Measurements from ENCODE around the gene SUCLG2. TPM values are rescaled to one million over a fixed set of nuclear protein-coding genes. Genes with fewer than 3 reads are reported as not detected.
"Not testable (repeated sequence)": the region's sequence is repeated elsewhere in the genome, so short reads cannot be mapped to it uniquely, and the experiment has no call there.

SUCLG2 gene
- total RNA-seq, 3 donors from 2014 or later: 28.3 to 38.2 (median 29.7) TPM

DNA sequence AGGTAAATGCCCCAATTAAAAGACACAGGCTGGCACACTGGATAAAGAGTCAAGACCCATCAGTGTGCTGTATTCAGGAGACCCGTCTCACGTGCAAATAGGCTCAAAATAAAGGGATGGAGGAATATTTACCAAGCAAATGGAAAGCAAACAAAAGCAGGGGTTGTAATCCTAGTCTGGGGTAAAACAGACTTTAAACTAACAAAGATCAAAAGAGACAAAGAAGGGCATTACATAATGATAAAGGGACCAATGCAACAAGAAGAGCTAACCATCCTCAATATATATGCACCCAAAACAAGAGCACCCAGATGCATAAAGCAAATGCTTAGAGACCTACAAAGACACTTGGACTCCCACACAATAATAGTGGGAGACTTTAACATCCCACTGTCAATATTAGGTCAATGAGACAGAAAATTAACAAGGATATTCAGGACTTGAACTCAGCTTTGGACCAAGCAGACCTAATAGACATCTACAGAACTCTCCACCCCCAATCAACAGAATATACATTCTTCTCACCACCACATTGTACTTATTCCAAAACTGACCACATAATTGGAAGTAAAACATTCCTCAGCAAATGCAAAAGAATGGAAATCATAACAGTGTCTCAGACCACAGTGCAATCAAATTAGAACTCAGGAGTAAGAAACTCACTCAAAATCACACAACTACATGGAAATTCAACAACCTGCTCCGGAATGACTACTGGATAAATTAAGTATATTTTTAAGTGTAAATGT lies 111.7 kb downstream of the SUCLG2 start:
- not testable (repeated sequence) for H3K27me3 Mint-ChIP-seq (ENCODE audit: low read depth); H3K4me3 Mint-ChIP-seq; H3K9me3 Mint-ChIP-seq; DNase-seq; ATAC-seq
- Mint-ChIP-seq H3K4me1 (ENCODE audit: low read depth) (peaks cover 19% of the 10 kb centered on the region), H3K36me3 (ENCODE audit: insufficient read depth) (peaks cover 39% of the 10 kb centered on the region)

DNA sequence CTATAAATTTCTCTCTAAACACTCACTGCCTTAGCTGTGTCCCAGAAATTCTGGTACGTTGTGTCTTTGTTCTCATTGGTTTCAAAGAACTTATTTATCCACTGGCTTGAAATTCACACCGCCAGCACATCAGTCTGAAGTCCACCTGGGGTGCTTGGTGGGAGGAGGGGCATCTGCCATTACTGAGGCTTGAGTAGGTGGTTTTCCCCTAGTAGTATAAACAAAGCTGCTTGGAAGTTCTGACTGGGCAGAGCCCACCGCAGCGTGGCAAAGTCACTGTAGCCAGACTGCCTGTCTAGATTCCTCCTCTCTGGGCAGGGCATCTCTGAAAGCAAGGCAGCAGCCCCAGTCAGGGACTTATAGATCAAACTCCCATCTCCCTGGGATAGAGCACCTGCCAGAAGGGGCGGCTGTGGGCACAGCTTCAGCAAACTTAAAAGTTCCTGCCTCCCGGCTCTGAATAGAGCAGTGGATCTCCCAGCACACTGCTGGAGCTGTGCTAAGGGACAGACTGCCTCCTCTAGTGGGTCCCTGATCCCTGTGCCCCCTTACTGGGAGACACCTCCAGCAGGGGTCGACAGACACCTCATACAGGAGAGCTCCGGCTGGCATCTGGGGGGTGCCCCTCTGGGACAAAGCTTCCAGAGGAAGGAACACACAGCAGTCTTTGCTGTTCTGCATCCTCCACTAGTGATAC lies 114.1 kb downstream of the SUCLG2 start:
- peaks cover 36% of the 10 kb centered on the region for H3K36me3 Mint-ChIP-seq (ENCODE audit: insufficient read depth)
- peaks cover 8% of the 10 kb centered on the region for H3K9me3 Mint-ChIP-seq

DNA sequence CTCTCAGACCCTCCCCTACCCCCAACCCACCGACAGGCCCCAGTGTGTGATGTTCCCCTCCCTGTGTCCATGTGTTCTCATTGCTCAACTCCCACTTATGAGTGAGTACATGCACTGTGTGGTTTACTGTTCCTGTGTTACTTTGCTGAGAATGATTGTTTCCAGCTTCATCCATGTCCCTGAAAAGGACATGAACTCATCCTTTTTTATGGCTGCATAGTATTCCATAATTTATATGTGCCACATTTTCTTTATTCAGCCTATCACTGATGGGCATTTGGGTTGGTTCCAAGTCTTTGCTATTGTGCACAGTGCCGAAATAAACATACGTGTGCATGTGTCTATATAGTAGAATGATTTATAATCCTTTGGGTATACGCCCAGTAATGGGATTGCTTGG lies 117.2 kb downstream of the SUCLG2 start:
- Mint-ChIP-seq H3K4me1 (ENCODE audit: low read depth) (peaks cover 24% of the 10 kb centered on the region), H3K36me3 (ENCODE audit: insufficient read depth) (peaks cover 29% of the 10 kb centered on the region)
- not testable (repeated sequence) for H3K27me3 Mint-ChIP-seq (ENCODE audit: low read depth); ATAC-seq; DNase-seq; H3K4me3 Mint-ChIP-seq; H3K9me3 Mint-ChIP-seq

More for the DNA sequence above, 114.1 kb downstream of the SUCLG2 start:
- H3K4me3 Mint-ChIP-seq: no peak overlapping the region
- no peaks in the 10 kb centered on the region for H3K27me3 Mint-ChIP-seq (ENCODE audit: low read depth)
- DNase-seq: no peak
- no peak for ATAC-seq
- H3K4me1 Mint-ChIP-seq (ENCODE audit: low read depth): peaks cover 15% of the 10 kb centered on the region

DNA sequence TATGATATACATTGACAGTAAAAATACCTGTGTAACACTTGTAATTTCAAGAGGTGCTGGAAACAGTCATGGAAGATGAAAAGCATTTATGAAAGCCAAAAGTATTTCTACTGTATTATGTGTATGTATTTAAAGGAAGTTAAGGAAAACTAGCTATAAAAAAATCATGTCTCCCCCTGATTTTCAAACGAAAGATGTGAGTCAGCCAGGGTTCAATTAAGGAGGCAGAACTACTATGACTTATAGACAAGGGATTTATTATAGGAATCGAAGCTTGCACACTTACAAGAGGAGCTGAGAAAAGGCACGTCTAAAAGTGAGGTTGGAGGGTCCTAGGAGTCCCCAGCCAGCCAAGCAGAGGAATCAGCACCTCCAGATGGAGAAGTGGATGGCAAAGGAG lies 119.4 kb downstream of the SUCLG2 start:
- no peak overlapping the region for H3K4me3 Mint-ChIP-seq

DNA sequence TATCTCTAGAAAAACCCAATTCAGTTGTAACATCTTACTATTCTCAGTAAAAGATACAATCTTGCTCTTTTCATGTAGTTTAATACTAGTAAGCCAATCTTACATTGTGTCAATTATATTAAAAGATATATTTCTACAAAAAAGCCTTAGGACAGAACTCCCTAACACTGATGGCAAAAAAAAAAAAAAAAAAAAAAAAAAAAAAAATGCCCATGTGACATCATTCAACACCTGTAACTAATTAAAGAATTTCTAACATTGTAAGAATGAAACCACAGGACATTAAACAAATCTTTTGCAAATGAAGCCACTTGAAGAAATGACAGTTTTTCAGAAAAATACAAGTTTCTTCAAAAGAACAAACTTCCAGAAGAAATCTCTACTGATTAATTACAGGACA lies 119.8 kb downstream of the SUCLG2 start:
- no peaks in the 10 kb centered on the region for H3K27me3 Mint-ChIP-seq (ENCODE audit: low read depth)
- peaks cover 26% of the 10 kb centered on the region for H3K4me1 Mint-ChIP-seq (ENCODE audit: low read depth)
- H3K9me3 Mint-ChIP-seq: peaks cover 5% of the 10 kb centered on the region
- no peak for ATAC-seq
- DNase-seq: no peak
- H3K4me3 Mint-ChIP-seq: no peak overlapping the region
- H3K36me3 Mint-ChIP-seq (ENCODE audit: insufficient read depth): peaks cover 13% of the 10 kb centered on the region

More for the DNA sequence above, 119.4 kb downstream of the SUCLG2 start:
- ATAC-seq (no peak), DNase-seq (no peak)
- H3K4me1 Mint-ChIP-seq (ENCODE audit: low read depth): peaks cover 26% of the 10 kb centered on the region
- H3K27me3 Mint-ChIP-seq (ENCODE audit: low read depth): no peaks in the 10 kb centered on the region
- H3K36me3 Mint-ChIP-seq (ENCODE audit: insufficient read depth): peaks cover 15% of the 10 kb centered on the region
- H3K9me3 Mint-ChIP-seq: peaks cover 5% of the 10 kb centered on the region

DNA sequence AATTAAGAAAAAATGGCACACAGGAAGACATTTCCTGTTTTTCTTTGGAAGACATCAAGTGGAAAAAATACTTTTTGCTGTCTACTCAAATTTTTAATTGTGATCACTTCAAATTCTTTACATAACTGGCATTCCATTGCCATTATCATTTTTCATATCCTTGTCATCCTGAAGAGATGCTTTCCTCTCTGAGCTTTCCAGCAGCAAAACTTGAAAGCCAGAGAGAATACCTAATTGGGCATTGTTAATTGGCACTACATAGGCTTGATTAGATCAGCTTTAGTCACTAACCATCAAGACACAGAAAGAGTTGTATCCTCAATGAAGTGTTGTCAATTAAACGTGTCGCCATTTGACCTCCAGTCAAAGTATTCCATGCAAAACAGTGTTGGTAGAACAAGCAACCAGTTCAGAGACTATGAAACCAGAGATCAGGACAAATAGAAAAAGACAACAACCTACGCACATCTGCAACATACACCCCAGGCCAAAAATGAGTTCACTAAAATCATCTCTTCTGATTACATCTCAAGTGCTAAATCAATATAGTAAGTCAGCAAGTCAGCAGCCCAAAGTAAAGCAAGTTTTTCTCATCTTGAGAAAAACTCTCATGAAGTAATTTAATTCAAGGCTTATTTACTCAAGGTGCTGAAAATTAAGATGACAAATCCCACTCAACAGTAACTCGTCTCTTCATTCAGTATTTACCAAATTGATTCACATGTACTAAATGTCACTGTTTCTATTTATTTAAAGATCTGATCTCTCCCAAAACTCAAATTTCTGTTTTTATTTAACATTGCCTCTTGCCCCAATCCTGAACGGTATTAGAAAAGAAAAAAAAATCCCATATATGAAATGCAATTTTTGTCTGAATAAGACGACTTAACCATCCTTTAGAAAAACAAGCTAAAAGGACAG lies 123.0 kb downstream of the SUCLG2 start:
- ATAC-seq (no peak), DNase-seq (no peak)
- Mint-ChIP-seq H3K9me3 (no peaks in the 10 kb centered on the region), H3K36me3 (ENCODE audit: insufficient read depth) (peaks cover 36% of the 10 kb centered on the region), H3K4me1 (ENCODE audit: low read depth) (peaks cover 28% of the 10 kb centered on the region), H3K27me3 (ENCODE audit: low read depth) (no peaks in the 10 kb centered on the region), H3K4me3 (no peak overlapping the region)

DNA sequence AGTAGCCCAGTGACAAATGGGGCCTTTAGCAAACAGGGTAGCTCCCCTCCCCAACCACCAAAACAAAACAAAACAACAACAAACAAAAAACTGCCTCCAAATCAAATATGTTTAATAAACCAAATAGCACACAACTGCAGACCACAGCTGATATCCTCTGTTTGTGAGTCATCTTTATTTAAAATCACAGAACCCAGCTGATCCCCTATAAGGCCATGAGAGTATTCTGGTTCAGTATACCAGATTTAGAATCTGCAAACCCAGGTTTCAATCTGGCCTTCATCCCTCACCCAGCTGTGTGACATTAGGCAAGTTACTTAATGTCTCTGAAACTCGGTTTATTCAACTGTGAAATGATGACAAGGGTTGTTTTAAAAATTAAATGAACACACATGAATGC lies 124.5 kb downstream of the SUCLG2 start:
- Mint-ChIP-seq H3K27me3 (ENCODE audit: low read depth) (no peaks in the 10 kb centered on the region), H3K9me3 (no peaks in the 10 kb centered on the region), H3K4me3 (no peak overlapping the region), H3K4me1 (ENCODE audit: low read depth) (peaks cover 20% of the 10 kb centered on the region), H3K36me3 (ENCODE audit: insufficient read depth) (peaks cover 41% of the 10 kb centered on the region)
- DNase-seq (no peak), ATAC-seq (no peak)

DNA sequence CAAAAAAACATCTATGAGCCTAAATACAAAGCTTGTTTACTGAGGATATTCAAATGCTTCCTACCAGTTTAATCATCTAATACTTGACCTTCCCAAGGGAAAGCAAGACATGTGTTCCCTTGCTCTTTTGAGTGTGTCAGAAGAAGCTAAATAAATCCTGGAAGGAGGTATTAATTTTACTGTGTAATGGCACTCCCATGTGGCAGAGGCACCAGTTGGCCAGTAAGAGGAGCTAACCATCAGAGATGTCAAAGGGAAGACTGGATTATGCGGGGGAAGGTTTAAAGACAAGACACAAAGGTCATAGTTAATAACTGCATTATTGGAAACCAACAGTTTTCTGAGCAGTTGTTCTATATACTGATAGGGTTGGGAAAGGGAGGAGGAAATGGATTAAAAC lies 125.1 kb downstream of the SUCLG2 start:
- no peaks in the 10 kb centered on the region for H3K9me3 Mint-ChIP-seq

DNA sequence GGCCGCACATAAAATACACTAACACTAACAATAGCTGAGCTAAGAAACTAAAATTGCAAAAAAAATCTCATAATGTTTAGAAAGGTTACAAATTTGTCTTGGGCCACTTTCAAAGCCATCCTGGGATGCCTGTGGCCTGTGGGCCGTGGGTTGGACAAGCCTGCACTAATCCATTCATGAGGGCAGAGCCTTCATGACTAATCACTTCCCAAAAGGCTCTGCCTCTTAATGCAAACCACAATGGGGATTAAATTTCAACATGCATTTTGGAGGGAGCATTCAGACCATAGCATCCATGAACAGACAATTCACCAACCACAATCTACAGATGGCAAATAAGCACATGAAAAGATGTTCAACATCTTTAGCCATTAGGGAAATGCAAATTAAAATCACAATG lies 128.2 kb downstream of the SUCLG2 start:
- ATAC-seq: no peak
- no peaks in the 10 kb centered on the region for H3K9me3 Mint-ChIP-seq
- no peaks in the 10 kb centered on the region for H3K27me3 Mint-ChIP-seq (ENCODE audit: low read depth)
- H3K4me1 Mint-ChIP-seq (ENCODE audit: low read depth): peaks cover 6% of the 10 kb centered on the region
- no peak for DNase-seq
- H3K4me3 Mint-ChIP-seq: no peak overlapping the region
- peaks cover 46% of the 10 kb centered on the region for H3K36me3 Mint-ChIP-seq (ENCODE audit: insufficient read depth)

More for the DNA sequence above, 125.1 kb downstream of the SUCLG2 start:
- Mint-ChIP-seq H3K36me3 (ENCODE audit: insufficient read depth) (peaks cover 44% of the 10 kb centered on the region), H3K4me1 (ENCODE audit: low read depth) (peaks cover 18% of the 10 kb centered on the region), H3K27me3 (ENCODE audit: low read depth) (no peaks in the 10 kb centered on the region), H3K4me3 (no peak overlapping the region)
- ATAC-seq: no peak
- no peak for DNase-seq

DNA sequence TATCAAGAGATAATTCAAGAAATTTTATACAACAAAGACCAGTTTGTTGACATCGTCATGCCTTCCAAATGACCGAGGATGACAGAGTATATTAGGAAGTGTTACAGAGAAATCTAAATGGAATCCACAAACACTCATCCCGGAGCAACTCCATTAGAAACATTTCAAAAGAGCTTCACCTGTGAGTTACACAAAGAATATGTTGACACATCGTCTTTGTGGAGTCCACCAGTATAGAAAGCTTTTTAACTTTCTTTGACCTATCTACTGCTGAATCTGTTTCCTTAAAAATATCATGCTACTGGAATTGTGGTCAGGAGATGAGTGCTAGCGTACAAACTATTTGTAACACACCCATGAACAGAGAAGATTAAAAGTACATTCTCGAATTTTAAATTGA lies 130.4 kb downstream of the SUCLG2 start:
- H3K36me3 Mint-ChIP-seq (ENCODE audit: insufficient read depth): peaks cover 45% of the 10 kb centered on the region
- no peaks in the 10 kb centered on the region for H3K4me1 Mint-ChIP-seq (ENCODE audit: low read depth)
- no peaks in the 10 kb centered on the region for H3K27me3 Mint-ChIP-seq (ENCODE audit: low read depth)
- no peaks in the 10 kb centered on the region for H3K9me3 Mint-ChIP-seq
- ATAC-seq: no peak
- DNase-seq: no peak
- no peak overlapping the region for H3K4me3 Mint-ChIP-seq

DNA sequence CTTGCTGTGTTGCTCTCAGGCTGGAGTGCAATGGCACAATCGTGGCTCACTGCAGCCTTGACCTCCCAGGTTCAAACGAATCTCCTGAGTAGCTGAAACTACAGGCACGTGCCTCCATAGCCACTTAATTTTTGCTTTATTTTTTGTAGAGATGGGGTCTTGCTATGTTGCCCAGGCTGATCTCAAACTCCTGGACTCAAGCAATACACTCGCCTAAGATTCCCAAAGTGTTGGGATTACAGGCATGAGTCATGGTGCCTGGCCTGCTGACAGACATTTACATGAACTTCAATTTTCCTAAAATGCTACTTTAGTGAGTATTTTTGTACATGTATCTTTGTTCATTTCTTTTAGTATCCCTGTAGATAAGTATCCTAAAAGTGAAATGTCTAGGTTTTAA lies 132.3 kb downstream of the SUCLG2 start:
- DNase-seq (no peak), ATAC-seq (no peak)
- no peaks in the 10 kb centered on the region for H3K9me3 Mint-ChIP-seq
- no peaks in the 10 kb centered on the region for H3K27me3 Mint-ChIP-seq (ENCODE audit: low read depth)
- no peaks in the 10 kb centered on the region for H3K4me1 Mint-ChIP-seq (ENCODE audit: low read depth)
- H3K36me3 Mint-ChIP-seq (ENCODE audit: insufficient read depth): peaks cover 31% of the 10 kb centered on the region
- no peak overlapping the region for H3K4me3 Mint-ChIP-seq

DNA sequence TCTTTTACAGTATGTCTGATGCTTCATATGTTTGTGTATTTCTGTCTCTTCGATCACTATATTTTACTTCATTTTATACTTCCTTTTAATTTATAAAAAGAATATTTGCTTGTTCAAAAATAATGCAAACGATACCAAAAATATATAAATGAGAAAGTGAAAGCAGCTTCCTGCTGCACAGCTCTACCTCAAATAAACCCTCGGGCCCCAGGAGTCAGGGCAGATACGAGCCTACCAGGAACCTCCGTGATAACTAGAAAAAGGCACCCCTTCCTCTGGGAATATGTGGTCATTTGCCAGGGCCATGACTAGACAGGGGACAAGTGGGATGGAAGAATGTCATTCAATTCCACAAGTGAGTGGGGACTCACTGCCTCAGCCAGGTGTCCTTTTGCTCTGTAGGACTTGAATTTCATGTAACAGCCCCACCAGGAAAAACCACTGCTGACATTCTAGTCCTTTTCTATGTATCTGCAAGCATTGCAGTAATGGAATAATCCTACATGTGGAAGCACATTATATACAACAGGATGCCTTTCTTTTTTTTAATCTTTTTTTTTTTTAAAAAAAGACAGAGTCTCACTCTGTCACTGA lies 133.3 kb downstream of the SUCLG2 start:
- peaks cover 28% of the 10 kb centered on the region for H3K36me3 Mint-ChIP-seq (ENCODE audit: insufficient read depth)
- no peaks in the 10 kb centered on the region for H3K9me3 Mint-ChIP-seq
- no peak for ATAC-seq
- no peak for DNase-seq
- no peaks in the 10 kb centered on the region for H3K4me1 Mint-ChIP-seq (ENCODE audit: low read depth)
- H3K27me3 Mint-ChIP-seq (ENCODE audit: low read depth): no peaks in the 10 kb centered on the region
- no peak overlapping the region for H3K4me3 Mint-ChIP-seq

DNA sequence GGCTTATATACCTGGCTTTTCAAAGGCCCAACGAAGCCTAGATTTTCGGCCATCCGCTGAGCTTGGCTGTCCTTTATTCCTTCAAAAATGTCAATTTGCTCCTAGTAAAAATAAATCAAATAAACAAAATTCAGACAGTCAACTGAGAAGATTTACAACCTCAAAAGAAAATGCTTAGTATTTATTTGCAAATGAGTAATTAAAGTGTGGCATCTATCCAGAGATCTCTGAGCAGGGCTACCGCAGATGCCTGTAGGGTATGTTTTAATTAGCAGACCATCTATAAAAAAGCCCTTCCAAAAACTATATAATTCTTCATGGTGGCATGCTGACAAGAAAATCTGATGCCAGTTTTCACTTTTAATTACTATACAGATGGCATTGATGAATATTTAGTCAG lies 136.2 kb downstream of the SUCLG2 start:
- ATAC-seq: no peak
- H3K27me3 Mint-ChIP-seq (ENCODE audit: low read depth): no peaks in the 10 kb centered on the region
- H3K4me3 Mint-ChIP-seq: no peak overlapping the region
- no peaks in the 10 kb centered on the region for H3K9me3 Mint-ChIP-seq
- H3K36me3 Mint-ChIP-seq (ENCODE audit: insufficient read depth): peaks cover 32% of the 10 kb centered on the region
- DNase-seq: no peak
- no peaks in the 10 kb centered on the region for H3K4me1 Mint-ChIP-seq (ENCODE audit: low read depth)

DNA sequence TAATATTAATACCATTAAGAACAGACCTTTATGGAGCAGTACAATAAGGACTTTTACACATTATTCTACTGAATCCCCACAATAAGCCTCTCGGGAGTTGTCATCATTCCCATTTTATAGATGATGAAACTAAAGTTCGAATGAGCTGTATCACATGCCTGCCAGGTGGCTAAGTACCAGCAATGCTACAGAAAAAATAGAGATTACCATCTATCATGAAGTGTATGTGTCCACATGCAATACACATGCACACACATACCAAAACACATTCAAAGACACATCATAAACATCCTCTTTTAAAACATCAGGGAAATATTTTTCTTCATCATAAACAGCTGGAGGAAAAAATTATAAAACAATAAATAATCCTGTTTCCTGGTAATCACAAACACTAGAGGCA lies 136.6 kb downstream of the SUCLG2 start:
- ATAC-seq: no peak
- no peaks in the 10 kb centered on the region for H3K9me3 Mint-ChIP-seq
- H3K4me1 Mint-ChIP-seq (ENCODE audit: low read depth): no peaks in the 10 kb centered on the region
- H3K27me3 Mint-ChIP-seq (ENCODE audit: low read depth): no peaks in the 10 kb centered on the region
- no peak for DNase-seq
- H3K36me3 Mint-ChIP-seq (ENCODE audit: insufficient read depth): peaks cover 35% of the 10 kb centered on the region
- no peak overlapping the region for H3K4me3 Mint-ChIP-seq

All from activated T-cell treated with anti-CD3 and anti-CD28 coated beads, Interleukin-2, amount 50 U/mL, for 4 hours (primary cell).